ENCODE results near the gene MICU1. TPM values are rescaled to one million over a fixed set of nuclear protein-coding genes. Genes with fewer than 3 reads are reported as not detected.
"Not testable (repeated sequence)": the region's sequence is repeated elsewhere in the genome, so short reads cannot be mapped to it uniquely, and the experiment has no call there.

MICU1 gene
- total and polyA plus RNA-seq, 2 donors from 2014 or later = 46.3 to 89.9 TPM

- Histone ChIP-seq H3K27ac (ENCODE audit: low read depth in 2 of 2, low read length in 2 of 2) (no peak overlapping the region), H3K4me1 (ENCODE audit: control insufficient read depth in 2 of 3, insufficient read depth in 2 of 3, low read depth in 1 of 3, low read length in 3 of 3) (no peaks in the 10 kb centered on the region), H3K9me3 (ENCODE audit: control insufficient read depth in 2 of 3, insufficient read depth in 1 of 3, low read length in 3 of 3) (no peaks in the 10 kb centered on the region), H3K4me3 (ENCODE audit: low read length in 3 of 3) (no peak overlapping the region), H3K36me3 (ENCODE audit: control insufficient read depth in 2 of 3, insufficient read depth in 3 of 3, low read length in 3 of 3) (no peaks in the 10 kb centered on the region), H3K9ac (ENCODE audit: low read length in 3 of 3) (no peak overlapping the region), H3K27me3 (ENCODE audit: control insufficient read depth, insufficient read depth, low read length) (no peaks in the 10 kb centered on the region)
- FAIRE-seq (no peak), DNase-seq (no peak)
- intact Hi-C loops (cut with DNase I) = no loop called here
- TF ChIP-seq, protein P1, sequence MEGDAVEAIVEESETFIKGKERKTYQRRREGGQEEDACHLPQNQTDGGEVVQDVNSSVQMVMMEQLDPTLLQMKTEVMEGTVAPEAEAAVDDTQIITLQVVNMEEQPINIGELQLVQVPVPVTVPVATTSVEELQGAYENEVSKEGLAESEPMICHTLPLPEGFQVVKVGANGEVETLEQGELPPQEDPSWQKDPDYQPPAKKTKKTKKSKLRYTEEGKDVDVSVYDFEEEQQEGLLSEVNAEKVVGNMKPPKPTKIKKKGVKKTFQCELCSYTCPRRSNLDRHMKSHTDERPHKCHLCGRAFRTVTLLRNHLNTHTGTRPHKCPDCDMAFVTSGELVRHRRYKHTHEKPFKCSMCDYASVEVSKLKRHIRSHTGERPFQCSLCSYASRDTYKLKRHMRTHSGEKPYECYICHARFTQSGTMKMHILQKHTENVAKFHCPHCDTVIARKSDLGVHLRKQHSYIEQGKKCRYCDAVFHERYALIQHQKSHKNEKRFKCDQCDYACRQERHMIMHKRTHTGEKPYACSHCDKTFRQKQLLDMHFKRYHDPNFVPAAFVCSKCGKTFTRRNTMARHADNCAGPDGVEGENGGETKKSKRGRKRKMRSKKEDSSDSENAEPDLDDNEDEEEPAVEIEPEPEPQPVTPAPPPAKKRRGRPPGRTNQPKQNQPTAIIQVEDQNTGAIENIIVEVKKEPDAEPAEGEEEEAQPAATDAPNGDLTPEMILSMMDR (IDR thresholded peaks at IDR 0.05; ENCODE audit: borderline replicate concordance, extremely low read depth, insufficient read depth) = no peak
These were observed 28.8 kb upstream of the MICU1 start for GRCh38 chr10:72654720-72655119.

DNA sequence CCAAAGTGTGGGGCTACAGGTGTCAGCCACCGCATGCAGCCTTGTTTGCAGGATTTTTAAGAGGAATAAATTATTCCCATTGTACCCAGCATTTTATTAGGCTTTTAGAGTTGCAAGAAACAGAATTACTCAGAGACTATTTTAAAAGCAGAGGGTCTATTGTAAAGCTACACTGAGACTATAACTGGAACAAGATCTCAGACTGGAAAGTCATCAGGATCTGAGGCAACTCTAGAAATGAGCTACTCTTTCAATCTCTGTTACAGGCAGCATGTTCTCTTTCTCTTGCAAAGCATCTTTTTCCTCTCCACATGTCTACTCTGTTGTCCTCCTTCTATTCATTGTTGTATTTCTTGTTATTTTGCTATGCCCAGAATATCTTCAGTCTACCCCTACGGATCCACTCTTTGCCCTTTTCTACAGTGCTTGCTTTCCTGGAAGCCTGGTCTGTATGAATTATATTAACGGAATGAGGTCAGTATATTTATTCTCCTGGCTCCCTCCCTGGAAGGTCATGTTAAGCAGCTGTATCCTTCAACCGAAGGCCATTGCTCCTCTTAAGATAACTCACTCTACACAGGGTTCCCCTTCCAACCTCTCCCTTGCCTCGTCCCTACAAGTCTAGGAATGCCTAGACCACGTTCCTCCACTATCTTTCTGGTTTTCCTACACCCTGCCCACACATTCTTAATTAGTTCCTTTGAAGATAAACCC is 27.7 kb upstream of the MICU1 start:
- FAIRE-seq (no peak), DNase-seq (no peak)
- intact Hi-C loops (cut with DNase I) = no loop called here
- no peak overlapping the region for H3K4me3 ChIP-seq (ENCODE audit: low read length in 3 of 3)
- H3K27ac ChIP-seq (ENCODE audit: low read depth in 2 of 2, low read length in 2 of 2) = no peak overlapping the region
- no peaks in the 10 kb centered on the region for H3K4me1 ChIP-seq (ENCODE audit: control insufficient read depth in 2 of 3, insufficient read depth in 2 of 3, low read depth in 1 of 3, low read length in 3 of 3)
- TF ChIP-seq, protein P1 (IDR thresholded peaks at IDR 0.05; ENCODE audit: borderline replicate concordance, extremely low read depth, insufficient read depth) = no peak
- H3K9me3 ChIP-seq (ENCODE audit: control insufficient read depth in 2 of 3, insufficient read depth in 1 of 3, low read length in 3 of 3) = no peaks in the 10 kb centered on the region
- H3K9ac ChIP-seq (ENCODE audit: low read length in 3 of 3) = no peak overlapping the region
- H3K27me3 ChIP-seq (ENCODE audit: control insufficient read depth, insufficient read depth, low read length) = no peaks in the 10 kb centered on the region
- no peaks in the 10 kb centered on the region for H3K36me3 ChIP-seq (ENCODE audit: control insufficient read depth in 2 of 3, insufficient read depth in 3 of 3, low read length in 3 of 3)

GRCh38 chr10:72649291-72649690 is 23.4 kb upstream of the MICU1 start:
- no peaks in the 10 kb centered on the region for H3K4me1 ChIP-seq (ENCODE audit: control insufficient read depth in 2 of 3, insufficient read depth in 2 of 3, low read depth in 1 of 3, low read length in 3 of 3)
- no peaks in the 10 kb centered on the region for H3K27me3 ChIP-seq (ENCODE audit: control insufficient read depth, insufficient read depth, low read length)
- no peak overlapping the region for H3K27ac ChIP-seq (ENCODE audit: low read depth in 2 of 2, low read length in 2 of 2)
- no peak for DNase-seq
- no peaks in the 10 kb centered on the region for H3K9me3 ChIP-seq (ENCODE audit: control insufficient read depth in 2 of 3, insufficient read depth in 1 of 3, low read length in 3 of 3)
- intact Hi-C loops (cut with DNase I) = no loop called here
- no peak for FAIRE-seq
- H3K4me3 ChIP-seq (ENCODE audit: low read length in 3 of 3) = no peak overlapping the region
- TF ChIP-seq, protein P1 (IDR thresholded peaks at IDR 0.05; ENCODE audit: borderline replicate concordance, extremely low read depth, insufficient read depth) = no peak
- H3K9ac ChIP-seq (ENCODE audit: low read length in 3 of 3) = no peak overlapping the region
- no peaks in the 10 kb centered on the region for H3K36me3 ChIP-seq (ENCODE audit: control insufficient read depth in 2 of 3, insufficient read depth in 3 of 3, low read length in 3 of 3)

DNA sequence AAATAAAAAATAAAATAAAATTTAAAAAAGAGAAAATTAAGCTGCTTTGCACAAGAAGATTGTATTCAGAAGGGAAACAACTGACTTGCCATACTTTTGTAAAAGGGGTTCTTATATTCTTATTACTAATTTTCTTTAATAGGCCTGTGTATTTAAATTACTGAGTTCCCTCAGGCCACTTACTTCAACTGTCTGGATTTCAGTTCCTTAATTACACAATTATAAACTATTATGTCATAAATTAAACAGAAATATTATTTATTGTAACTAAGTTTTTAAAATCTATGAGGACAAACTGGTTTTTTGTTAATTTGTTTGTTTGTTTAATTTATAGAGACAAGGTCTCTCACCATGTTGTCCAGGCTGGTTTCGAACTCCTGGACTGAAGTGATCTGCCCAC is 22.4 kb upstream of the MICU1 start:
- no peak overlapping the region for H3K9ac ChIP-seq (ENCODE audit: low read length in 3 of 3)
- no peaks in the 10 kb centered on the region for H3K4me1 ChIP-seq (ENCODE audit: control insufficient read depth in 2 of 3, insufficient read depth in 2 of 3, low read depth in 1 of 3, low read length in 3 of 3)
- H3K27me3 ChIP-seq (ENCODE audit: control insufficient read depth, insufficient read depth, low read length) = no peaks in the 10 kb centered on the region
- DNase-seq (no peak), FAIRE-seq (no peak)
- H3K27ac ChIP-seq (ENCODE audit: low read depth in 2 of 2, low read length in 2 of 2) = no peak overlapping the region
- H3K36me3 ChIP-seq (ENCODE audit: control insufficient read depth in 2 of 3, insufficient read depth in 3 of 3, low read length in 3 of 3) = no peaks in the 10 kb centered on the region
- no peak overlapping the region for H3K4me3 ChIP-seq (ENCODE audit: low read length in 3 of 3)
- no peaks in the 10 kb centered on the region for H3K9me3 ChIP-seq (ENCODE audit: control insufficient read depth in 2 of 3, insufficient read depth in 1 of 3, low read length in 3 of 3)
- TF ChIP-seq, protein P1 (IDR thresholded peaks at IDR 0.05; ENCODE audit: borderline replicate concordance, extremely low read depth, insufficient read depth) = no peak
- intact Hi-C loops (cut with DNase I) = no loop called here

DNA sequence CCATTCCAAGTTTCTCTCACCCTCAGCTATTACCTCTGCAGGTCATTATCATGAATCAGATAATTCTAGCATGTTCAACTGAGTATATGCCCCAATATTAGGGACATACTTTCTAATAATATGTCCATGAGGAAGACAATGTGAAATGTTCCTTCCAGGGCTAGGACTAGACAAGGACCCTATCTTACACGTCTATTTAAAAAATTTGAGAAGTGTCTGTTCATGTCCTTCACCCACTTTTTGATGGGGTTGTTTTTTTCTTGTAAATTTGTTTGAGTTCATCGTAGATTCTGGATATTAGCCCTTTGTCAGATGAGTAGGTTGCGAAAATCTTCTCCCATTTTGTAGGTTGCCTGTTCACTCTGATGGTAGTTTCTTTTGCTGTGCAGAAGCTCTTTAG is 21.1 kb upstream of the MICU1 start:
- H3K9me3 ChIP-seq (ENCODE audit: control insufficient read depth in 2 of 3, insufficient read depth in 1 of 3, low read length in 3 of 3); H3K4me1 ChIP-seq (ENCODE audit: control insufficient read depth in 2 of 3, insufficient read depth in 2 of 3, low read depth in 1 of 3, low read length in 3 of 3); DNase-seq; H3K9ac ChIP-seq (ENCODE audit: low read length in 3 of 3); H3K27ac ChIP-seq (ENCODE audit: low read depth in 2 of 2, low read length in 2 of 2); H3K4me3 ChIP-seq (ENCODE audit: low read length in 3 of 3); intact Hi-C loops (cut with DNase I); FAIRE-seq; H3K27me3 ChIP-seq (ENCODE audit: control insufficient read depth, insufficient read depth, low read length); H3K36me3 ChIP-seq (ENCODE audit: control insufficient read depth in 2 of 3, insufficient read depth in 3 of 3, low read length in 3 of 3): not testable (repeated sequence)

Data from kidney (tissue), 14 donors.